HG03135 (cell line): ENCODE measurements around the gene ZFP36L1.

Experiments
- ATAC-seq: cut with Tn5 transposase; IDR thresholded peaks from one replicate; pipeline ENCODE4 v1.9.1; 2021; ENCODE audit warnings: mild to moderate bottlenecking, moderate library complexity; ENCODE audit not compliant: unreplicated experiment

Gene ZFP36L1

GRCh38 chr14:68744613-68745012, 48.3 kb downstream of the ZFP36L1 start:
- no peak for ATAC-seq

- peak; percentile 71 for ATAC-seq
Measured at GRCh38 chr14:68741839-68742470, 50.9 kb downstream of the ZFP36L1 start.

- ATAC-seq, result no peak
Measured at GRCh38 chr14:68741477-68741791, 51.4 kb downstream of the ZFP36L1 start.

GRCh38 chr14:68740788-68741476, 51.9 kb downstream of the ZFP36L1 start:
- ATAC-seq, result no peak

GRCh38 chr14:68739701-68740100, 53.2 kb downstream of the ZFP36L1 start:
- ATAC-seq, result no peak

- no peak for ATAC-seq
Measured at GRCh38 chr14:68738559-68738958, 54.3 kb downstream of the ZFP36L1 start.
